ENCODE results near the gene LHFPL3.

Gene LHFPL3

DNA sequence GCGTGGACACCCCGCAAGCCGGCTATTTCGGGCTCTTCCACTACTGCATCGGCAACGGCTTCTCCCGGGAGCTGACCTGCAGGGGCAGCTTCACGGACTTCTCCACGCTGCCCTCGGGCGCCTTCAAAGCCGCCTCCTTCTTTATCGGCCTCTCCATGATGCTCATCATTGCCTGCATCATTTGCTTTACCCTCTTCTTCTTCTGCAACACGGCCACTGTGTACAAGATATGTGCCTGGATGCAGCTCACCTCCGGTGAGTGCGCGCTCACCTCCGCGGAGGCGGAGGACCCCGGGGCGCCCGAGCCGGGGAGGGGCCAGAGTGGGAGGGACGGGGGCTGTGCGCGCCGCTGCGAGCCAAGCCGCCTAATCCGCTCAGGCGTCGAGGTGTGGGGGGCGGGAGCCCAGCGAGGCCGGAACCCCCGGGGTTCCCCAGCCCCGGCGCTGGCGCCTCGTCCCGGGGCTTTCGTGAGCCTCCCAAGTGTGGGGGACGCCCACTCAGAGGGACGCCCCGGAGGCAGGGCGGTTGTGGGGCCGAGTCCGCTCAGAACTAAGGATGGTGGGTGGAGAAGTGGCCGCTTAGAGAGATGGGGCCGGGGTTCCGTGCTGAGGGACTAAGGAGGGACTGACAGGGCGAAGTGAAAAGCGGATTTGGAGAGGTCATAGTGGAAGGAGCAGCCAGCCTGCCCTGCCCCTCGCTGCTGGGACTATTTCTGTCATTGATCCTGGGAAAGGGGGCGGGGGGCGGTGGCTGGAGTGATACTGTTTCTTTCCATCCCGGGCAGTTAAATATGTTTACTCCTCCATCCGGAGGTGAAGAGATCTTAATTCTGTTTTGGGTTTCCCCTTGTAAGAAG is 795 bp downstream of the LHFPL3 start:
- H3K27ac ChIP-seq (ENCODE audit: low read depth, low read length): no peak overlapping the region
- peaks cover 3% of the 10 kb centered on the region for H3K27me3 ChIP-seq (ENCODE audit: control insufficient read depth, insufficient read depth, low read length)
- H3K9ac ChIP-seq (ENCODE audit: low read length): no peak overlapping the region
- H3K4me3 ChIP-seq (ENCODE audit: low read length): peak overlapping the region; percentile 40
- no peaks in the 10 kb centered on the region for H3K4me1 ChIP-seq (ENCODE audit: control insufficient read depth, insufficient read depth, low read length)
- H3K36me3 ChIP-seq (ENCODE audit: control insufficient read depth, insufficient read depth, low read length): no peaks in the 10 kb centered on the region

DNA sequence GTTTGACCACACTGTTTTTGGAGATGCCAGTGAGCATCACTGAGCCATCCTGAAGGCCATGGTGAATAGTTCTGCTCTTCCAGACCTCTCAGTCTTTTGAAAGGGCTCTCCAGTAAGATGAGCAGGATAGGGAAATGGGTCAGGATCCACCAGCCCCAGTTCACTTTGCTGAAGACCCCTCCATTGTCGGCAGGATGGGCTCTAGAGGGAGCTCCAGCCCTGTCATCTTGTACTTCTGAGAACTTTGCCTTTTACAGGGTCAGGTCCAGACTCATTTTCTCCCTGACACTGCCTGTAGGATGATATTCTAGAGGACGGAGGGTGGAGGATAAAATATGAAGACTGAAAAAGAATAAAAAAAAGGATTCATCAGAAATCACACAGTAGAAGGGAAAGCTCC is 13.1 kb downstream of the LHFPL3 start:
- Histone ChIP-seq H3K27ac (ENCODE audit: low read depth, low read length) (no peak overlapping the region), H3K36me3 (ENCODE audit: control insufficient read depth, insufficient read depth, low read length) (no peaks in the 10 kb centered on the region), H3K27me3 (ENCODE audit: control insufficient read depth, insufficient read depth, low read length) (no peaks in the 10 kb centered on the region), H3K4me1 (ENCODE audit: control insufficient read depth, insufficient read depth, low read length) (no peaks in the 10 kb centered on the region), H3K4me3 (ENCODE audit: low read length) (no peak overlapping the region), H3K9ac (ENCODE audit: low read length) (no peak overlapping the region)

DNA sequence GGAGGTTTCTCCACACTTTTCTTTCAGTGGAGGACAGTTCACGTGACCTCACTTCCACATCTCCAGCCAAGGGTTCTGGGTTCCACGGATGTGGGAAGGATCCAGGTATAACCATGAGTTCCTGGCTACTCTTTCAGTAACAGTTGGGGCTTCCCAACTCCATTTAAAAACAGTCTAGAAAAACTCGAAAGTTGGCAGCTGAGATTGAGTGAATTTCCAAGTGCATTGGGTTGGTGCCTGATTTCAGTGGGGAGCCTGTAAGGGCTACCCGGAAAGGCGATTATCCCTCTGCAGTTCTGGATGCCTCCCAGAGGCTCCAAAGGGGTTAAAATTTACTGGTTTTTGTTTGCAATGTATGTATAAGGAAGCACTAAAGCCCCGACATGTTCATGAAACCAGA is 24.3 kb downstream of the LHFPL3 start:
- Histone ChIP-seq H3K9ac (ENCODE audit: low read length) (no peak overlapping the region), H3K36me3 (ENCODE audit: control insufficient read depth, insufficient read depth, low read length) (no peaks in the 10 kb centered on the region), H3K4me1 (ENCODE audit: control insufficient read depth, insufficient read depth, low read length) (no peaks in the 10 kb centered on the region), H3K27ac (ENCODE audit: low read depth, low read length) (no peak overlapping the region), H3K27me3 (ENCODE audit: control insufficient read depth, insufficient read depth, low read length) (no peaks in the 10 kb centered on the region), H3K4me3 (ENCODE audit: low read length) (no peak overlapping the region)

GRCh38 chr7:104357166-104357565 is 28.8 kb downstream of the LHFPL3 start:
- H3K27me3 ChIP-seq (ENCODE audit: control insufficient read depth, insufficient read depth, low read length): no peaks in the 10 kb centered on the region
- H3K4me3 ChIP-seq (ENCODE audit: low read length): no peak overlapping the region
- H3K4me1 ChIP-seq (ENCODE audit: control insufficient read depth, insufficient read depth, low read length): no peaks in the 10 kb centered on the region
- H3K36me3 ChIP-seq (ENCODE audit: control insufficient read depth, insufficient read depth, low read length): no peaks in the 10 kb centered on the region
- no peak overlapping the region for H3K9ac ChIP-seq (ENCODE audit: low read length)
- H3K27ac ChIP-seq (ENCODE audit: low read depth, low read length): no peak overlapping the region

DNA sequence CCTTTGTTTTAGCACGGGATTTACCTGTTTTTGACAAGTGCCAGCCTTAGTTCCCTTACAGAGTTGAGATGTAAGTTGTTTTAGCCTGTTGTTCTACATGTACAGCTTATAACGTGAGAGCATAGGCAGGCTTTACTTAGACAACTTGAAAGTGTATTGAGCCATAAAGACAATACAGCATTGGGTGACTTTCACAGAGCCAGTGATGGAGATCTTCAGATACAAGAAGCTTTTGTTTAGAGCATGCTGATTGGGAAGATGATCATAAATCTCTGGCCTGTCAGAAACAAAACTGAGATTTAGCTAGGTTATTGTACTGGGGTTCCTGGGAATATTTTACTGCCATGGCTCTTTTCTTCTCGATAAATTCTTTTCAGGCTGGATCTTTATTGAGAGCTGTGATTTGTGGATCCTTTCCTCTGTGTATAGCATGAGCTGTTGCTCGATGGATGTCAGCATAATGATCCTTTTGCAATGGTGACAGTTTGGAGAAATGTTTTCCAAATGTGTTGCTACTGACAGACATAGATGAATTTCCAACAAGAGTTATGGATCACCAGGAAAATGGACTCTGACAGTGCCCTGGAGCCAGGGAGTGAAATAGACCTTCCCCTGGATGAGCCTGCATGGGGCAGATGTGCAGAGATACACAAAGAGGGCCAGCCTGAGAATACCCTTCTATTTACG is 30.2 kb downstream of the LHFPL3 start:
- H3K9ac ChIP-seq (ENCODE audit: low read length): no peak overlapping the region
- no peak overlapping the region for H3K27ac ChIP-seq (ENCODE audit: low read depth, low read length)
- H3K4me1 ChIP-seq (ENCODE audit: control insufficient read depth, insufficient read depth, low read length): no peaks in the 10 kb centered on the region
- H3K36me3 ChIP-seq (ENCODE audit: control insufficient read depth, insufficient read depth, low read length): no peaks in the 10 kb centered on the region
- no peaks in the 10 kb centered on the region for H3K27me3 ChIP-seq (ENCODE audit: control insufficient read depth, insufficient read depth, low read length)
- no peak overlapping the region for H3K4me3 ChIP-seq (ENCODE audit: low read length)

- H3K27me3 ChIP-seq (ENCODE audit: control insufficient read depth, insufficient read depth, low read length): no peaks in the 10 kb centered on the region
- no peaks in the 10 kb centered on the region for H3K36me3 ChIP-seq (ENCODE audit: control insufficient read depth, insufficient read depth, low read length)
- no peak overlapping the region for H3K4me3 ChIP-seq (ENCODE audit: low read length)
- H3K4me1 ChIP-seq (ENCODE audit: control insufficient read depth, insufficient read depth, low read length): no peaks in the 10 kb centered on the region
- H3K27ac ChIP-seq (ENCODE audit: low read depth, low read length): no peak overlapping the region
- H3K9ac ChIP-seq (ENCODE audit: low read length): no peak overlapping the region
Observed at GRCh38 chr7:104362756-104363155, 34.4 kb downstream of the LHFPL3 start.

DNA sequence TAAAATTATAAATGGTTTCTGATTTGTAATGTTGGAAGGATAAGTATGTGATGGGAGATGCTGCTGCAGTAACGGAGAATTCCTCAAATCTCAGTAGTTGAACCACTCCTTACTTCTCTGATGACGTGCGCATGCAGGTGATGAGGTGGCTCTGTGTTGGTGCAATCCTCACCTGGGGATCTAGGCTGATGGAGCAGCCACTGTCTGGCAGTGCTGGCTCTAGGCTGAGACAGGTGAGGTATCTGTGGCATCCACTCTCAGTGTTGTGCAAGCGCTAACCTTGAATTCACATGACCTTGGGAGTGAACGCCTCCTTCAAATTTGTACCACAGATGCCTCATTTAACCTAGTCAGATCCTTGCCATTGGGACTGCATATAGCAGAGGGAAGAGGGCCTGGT is 35.0 kb downstream of the LHFPL3 start:
- no peaks in the 10 kb centered on the region for H3K27me3 ChIP-seq (ENCODE audit: control insufficient read depth, insufficient read depth, low read length)
- H3K9ac ChIP-seq (ENCODE audit: low read length): no peak overlapping the region
- no peak overlapping the region for H3K27ac ChIP-seq (ENCODE audit: low read depth, low read length)
- no peaks in the 10 kb centered on the region for H3K36me3 ChIP-seq (ENCODE audit: control insufficient read depth, insufficient read depth, low read length)
- no peak overlapping the region for H3K4me3 ChIP-seq (ENCODE audit: low read length)
- no peaks in the 10 kb centered on the region for H3K4me1 ChIP-seq (ENCODE audit: control insufficient read depth, insufficient read depth, low read length)

- H3K9ac ChIP-seq (ENCODE audit: low read length): no peak overlapping the region
- H3K4me3 ChIP-seq (ENCODE audit: low read length): no peak overlapping the region
- no peaks in the 10 kb centered on the region for H3K4me1 ChIP-seq (ENCODE audit: control insufficient read depth, insufficient read depth, low read length)
- no peaks in the 10 kb centered on the region for H3K27me3 ChIP-seq (ENCODE audit: control insufficient read depth, insufficient read depth, low read length)
- no peak overlapping the region for H3K27ac ChIP-seq (ENCODE audit: low read depth, low read length)
- H3K36me3 ChIP-seq (ENCODE audit: control insufficient read depth, insufficient read depth, low read length): no peaks in the 10 kb centered on the region
Observed at GRCh38 chr7:104366390-104366789, 38.0 kb downstream of the LHFPL3 start.

- Histone ChIP-seq H3K9ac (ENCODE audit: low read length) (no peak overlapping the region), H3K36me3 (ENCODE audit: control insufficient read depth, insufficient read depth, low read length) (no peaks in the 10 kb centered on the region), H3K27ac (ENCODE audit: low read depth, low read length) (no peak overlapping the region), H3K27me3 (ENCODE audit: control insufficient read depth, insufficient read depth, low read length) (no peaks in the 10 kb centered on the region), H3K4me1 (ENCODE audit: control insufficient read depth, insufficient read depth, low read length) (no peaks in the 10 kb centered on the region), H3K4me3 (ENCODE audit: low read length) (no peak overlapping the region)
Observed at GRCh38 chr7:104367926-104368325, 39.5 kb downstream of the LHFPL3 start.

- H3K4me3 ChIP-seq (ENCODE audit: low read length): no peak overlapping the region
- no peak overlapping the region for H3K27ac ChIP-seq (ENCODE audit: low read depth, low read length)
- no peaks in the 10 kb centered on the region for H3K36me3 ChIP-seq (ENCODE audit: control insufficient read depth, insufficient read depth, low read length)
- no peak overlapping the region for H3K9ac ChIP-seq (ENCODE audit: low read length)
- H3K4me1 ChIP-seq (ENCODE audit: control insufficient read depth, insufficient read depth, low read length): no peaks in the 10 kb centered on the region
- H3K27me3 ChIP-seq (ENCODE audit: control insufficient read depth, insufficient read depth, low read length): no peaks in the 10 kb centered on the region
Observed at GRCh38 chr7:104371216-104371979, 43.0 kb downstream of the LHFPL3 start.

GRCh38 chr7:104371980-104372357 is 43.6 kb downstream of the LHFPL3 start:
- H3K4me3 ChIP-seq (ENCODE audit: low read length): no peak overlapping the region
- no peak overlapping the region for H3K9ac ChIP-seq (ENCODE audit: low read length)
- no peaks in the 10 kb centered on the region for H3K4me1 ChIP-seq (ENCODE audit: control insufficient read depth, insufficient read depth, low read length)
- H3K27ac ChIP-seq (ENCODE audit: low read depth, low read length): no peak overlapping the region
- no peaks in the 10 kb centered on the region for H3K36me3 ChIP-seq (ENCODE audit: control insufficient read depth, insufficient read depth, low read length)
- H3K27me3 ChIP-seq (ENCODE audit: control insufficient read depth, insufficient read depth, low read length): no peaks in the 10 kb centered on the region

DNA sequence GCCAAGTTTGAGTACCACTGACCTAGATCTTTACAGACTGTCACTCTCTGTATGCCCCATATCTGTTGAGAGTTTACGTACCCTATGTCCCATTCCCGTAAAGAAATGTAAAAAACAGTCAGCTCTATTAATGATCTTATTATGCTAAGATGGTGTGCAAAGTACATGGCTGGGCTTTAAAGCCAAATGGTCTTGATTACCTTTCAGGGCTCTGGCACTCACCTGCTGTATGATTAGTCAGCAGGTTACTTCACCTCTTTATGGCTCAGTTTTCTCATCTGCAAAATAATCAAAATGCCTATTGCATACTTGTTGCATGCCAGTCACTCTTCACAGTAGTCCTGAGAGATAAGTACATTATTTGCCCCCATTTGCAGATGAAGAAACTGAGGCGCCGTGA is 54.2 kb downstream of the LHFPL3 start:
- Histone ChIP-seq H3K27me3 (ENCODE audit: control insufficient read depth, insufficient read depth, low read length) (no peaks in the 10 kb centered on the region), H3K27ac (ENCODE audit: low read depth, low read length) (no peak overlapping the region), H3K4me3 (ENCODE audit: low read length) (no peak overlapping the region), H3K9ac (ENCODE audit: low read length) (no peak overlapping the region), H3K36me3 (ENCODE audit: control insufficient read depth, insufficient read depth, low read length) (no peaks in the 10 kb centered on the region), H3K4me1 (ENCODE audit: control insufficient read depth, insufficient read depth, low read length) (no peaks in the 10 kb centered on the region)
